ENCODE results near the gene ABCC1. TPM values are rescaled to one million over a fixed set of nuclear protein-coding genes. Genes with fewer than 3 reads are reported as not detected.

The ABCC1 gene
- total RNA-seq, 2 experiments from 2014 or later = 46.0 to 46.9 TPM

DNA sequence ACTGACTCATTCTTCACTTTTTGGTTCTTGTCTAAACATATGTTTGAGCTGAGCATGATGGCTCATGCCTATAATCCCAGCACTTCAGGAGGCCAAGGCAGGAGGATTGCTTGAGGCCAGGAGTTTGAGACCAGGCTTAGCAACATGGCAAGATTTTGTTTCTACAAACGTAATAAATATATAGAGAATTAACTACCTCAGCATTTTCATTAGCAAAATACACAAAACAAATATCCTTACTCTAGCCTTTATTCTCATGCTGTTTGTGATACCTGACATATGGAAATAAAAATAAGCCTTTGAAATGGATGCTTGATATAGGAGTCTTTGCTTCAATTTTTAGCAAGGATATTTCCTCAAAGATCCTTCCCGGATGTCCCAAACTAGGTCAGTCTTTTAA, 132.8 kb downstream of the ABCC1 start:
- DNase-seq = no peak
- H3K36me3 Mint-ChIP-seq (ENCODE audit: low read depth) = peaks cover 75% of the 10 kb centered on the region
- no peak for ATAC-seq
- no peak overlapping the region for H3K27ac Mint-ChIP-seq
- H3K4me1 Mint-ChIP-seq (ENCODE audit: low read depth) = peaks cover 3% of the 10 kb centered on the region
- H3K4me3 Mint-ChIP-seq = no peak overlapping the region
- POLR2A ChIA-PET = no interaction called here
- CTCF ChIA-PET = no interaction called here
- H3K27me3 Mint-ChIP-seq (ENCODE audit: low read depth) = no peaks in the 10 kb centered on the region
- peaks cover 13% of the 10 kb centered on the region for H3K9me3 Mint-ChIP-seq (ENCODE audit: insufficient read depth)

DNA sequence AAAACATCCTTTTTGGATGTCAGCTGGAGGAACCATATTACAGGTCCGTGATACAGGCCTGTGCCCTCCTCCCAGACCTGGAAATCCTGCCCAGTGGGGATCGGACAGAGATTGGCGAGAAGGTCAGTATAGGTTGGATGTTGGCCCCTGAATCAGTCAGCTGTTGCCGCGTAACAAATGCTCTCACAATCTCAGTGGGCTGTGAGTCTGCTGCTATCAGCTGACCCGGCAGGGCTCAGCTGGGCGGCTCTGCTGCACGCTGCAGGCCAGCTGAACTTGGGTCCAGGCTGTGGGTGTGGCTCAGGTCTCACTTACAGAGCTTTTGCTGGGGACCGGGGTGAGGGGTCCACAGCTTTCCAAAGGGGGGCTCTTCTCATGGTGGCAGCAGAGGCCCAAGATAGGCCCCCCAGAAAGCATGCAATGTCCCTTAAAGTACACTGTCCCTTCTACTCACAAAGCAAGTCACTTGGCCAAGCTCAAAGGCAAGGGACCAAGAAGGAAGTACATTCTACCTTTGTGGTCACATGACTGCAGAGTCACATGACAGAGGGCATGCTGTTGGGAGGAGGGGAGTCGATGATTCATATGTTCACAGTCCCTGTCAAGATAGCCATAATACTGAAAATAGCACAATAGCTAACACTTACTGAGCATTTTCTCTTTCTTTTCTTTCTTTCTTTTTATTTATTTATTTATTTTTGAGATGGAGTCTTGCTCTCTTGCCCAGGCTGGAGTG, 134.2 kb downstream of the ABCC1 start:
- POLR2A ChIA-PET = interaction anchor here (0.6 kb wide), 1 partner anchor 15 kb away, joined by 3 read pairs; no protein-coding TSS in a partner anchor

DNA sequence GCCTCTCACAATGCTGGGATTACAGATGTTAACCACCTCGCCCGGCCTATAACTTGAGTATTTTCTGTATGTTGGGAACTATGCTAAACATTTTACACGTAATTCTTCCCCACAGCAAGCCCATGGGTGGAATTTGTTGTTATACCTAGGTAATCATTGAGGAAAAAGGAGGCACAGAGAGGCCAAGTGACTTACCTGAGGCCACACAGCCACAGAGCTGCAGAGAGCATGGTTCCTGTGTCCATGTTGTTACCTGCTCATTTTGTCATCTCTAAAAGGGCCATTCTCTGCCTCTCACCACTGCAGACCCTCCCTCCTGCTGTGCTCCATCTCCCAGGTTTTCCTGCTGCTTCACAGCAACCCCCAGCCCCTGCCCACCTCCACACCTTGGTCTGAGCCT, 135.5 kb downstream of the ABCC1 start:
- Mint-ChIP-seq H3K9me3 (ENCODE audit: insufficient read depth) (peaks cover 13% of the 10 kb centered on the region), H3K27ac (no peak overlapping the region), H3K36me3 (ENCODE audit: low read depth) (peaks cover 68% of the 10 kb centered on the region), H3K27me3 (ENCODE audit: low read depth) (no peaks in the 10 kb centered on the region), H3K4me3 (no peak overlapping the region), H3K4me1 (ENCODE audit: low read depth) (no peaks in the 10 kb centered on the region)
- ChIA-PET CTCF (no interaction called here), POLR2A (no interaction called here)
- ATAC-seq (no peak), DNase-seq (no peak)

More for the DNA sequence above, 134.2 kb downstream of the ABCC1 start:
- DNase-seq = peak; percentile 28
- no peak overlapping the region for H3K27ac Mint-ChIP-seq
- no peak overlapping the region for H3K4me3 Mint-ChIP-seq
- no peak for ATAC-seq
- peaks cover 13% of the 10 kb centered on the region for H3K9me3 Mint-ChIP-seq (ENCODE audit: insufficient read depth)
- no peaks in the 10 kb centered on the region for H3K27me3 Mint-ChIP-seq (ENCODE audit: low read depth)
- CTCF ChIA-PET = no interaction called here
- H3K36me3 Mint-ChIP-seq (ENCODE audit: low read depth) = peaks cover 68% of the 10 kb centered on the region
- no peaks in the 10 kb centered on the region for H3K4me1 Mint-ChIP-seq (ENCODE audit: low read depth)

DNA sequence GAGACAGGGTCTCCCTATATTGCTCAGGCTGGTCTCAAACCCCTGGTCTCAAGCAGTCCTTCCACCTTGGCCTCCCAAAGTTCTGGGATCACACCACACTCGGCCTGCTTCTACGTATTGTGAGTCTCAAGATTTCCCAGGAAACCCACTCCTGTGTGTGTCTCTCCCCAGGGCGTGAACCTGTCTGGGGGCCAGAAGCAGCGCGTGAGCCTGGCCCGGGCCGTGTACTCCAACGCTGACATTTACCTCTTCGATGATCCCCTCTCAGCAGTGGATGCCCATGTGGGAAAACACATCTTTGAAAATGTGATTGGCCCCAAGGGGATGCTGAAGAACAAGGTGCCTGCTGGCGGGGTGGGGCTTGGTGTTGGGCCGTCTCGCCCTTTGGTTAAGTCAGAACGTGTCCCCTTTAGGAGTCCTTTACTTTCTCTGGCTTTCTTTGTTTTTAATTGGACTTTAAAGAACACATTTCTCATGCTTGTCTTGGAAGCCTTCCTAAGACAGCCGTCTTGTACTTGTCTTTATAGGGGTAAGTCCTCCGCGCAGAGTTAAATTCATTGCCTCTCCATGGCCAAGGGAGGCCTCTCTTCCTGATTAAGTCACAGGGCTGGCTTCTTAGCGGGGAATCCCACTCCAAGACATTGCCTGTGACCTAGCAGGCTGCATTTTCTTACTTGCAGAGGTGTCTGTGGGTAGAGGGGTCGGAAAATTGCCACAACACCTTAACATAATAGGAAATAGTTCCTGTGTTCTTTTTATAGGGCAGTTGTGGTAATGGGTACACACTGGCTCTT, 137.4 kb downstream of the ABCC1 start:
- Mint-ChIP-seq H3K36me3 (ENCODE audit: low read depth) (peaks cover 63% of the 10 kb centered on the region), H3K27ac (no peak overlapping the region), H3K9me3 (ENCODE audit: insufficient read depth) (peaks cover 13% of the 10 kb centered on the region), H3K27me3 (ENCODE audit: low read depth) (no peaks in the 10 kb centered on the region), H3K4me3 (no peak overlapping the region), H3K4me1 (ENCODE audit: low read depth) (no peaks in the 10 kb centered on the region)
- no peak for ATAC-seq
- POLR2A ChIA-PET = interaction anchor here (0.8 kb wide), 1 partner anchor 27 kb away, joined by 4 read pairs; no protein-coding TSS in a partner anchor
- CTCF ChIA-PET = no interaction called here
- no peak for DNase-seq

DNA sequence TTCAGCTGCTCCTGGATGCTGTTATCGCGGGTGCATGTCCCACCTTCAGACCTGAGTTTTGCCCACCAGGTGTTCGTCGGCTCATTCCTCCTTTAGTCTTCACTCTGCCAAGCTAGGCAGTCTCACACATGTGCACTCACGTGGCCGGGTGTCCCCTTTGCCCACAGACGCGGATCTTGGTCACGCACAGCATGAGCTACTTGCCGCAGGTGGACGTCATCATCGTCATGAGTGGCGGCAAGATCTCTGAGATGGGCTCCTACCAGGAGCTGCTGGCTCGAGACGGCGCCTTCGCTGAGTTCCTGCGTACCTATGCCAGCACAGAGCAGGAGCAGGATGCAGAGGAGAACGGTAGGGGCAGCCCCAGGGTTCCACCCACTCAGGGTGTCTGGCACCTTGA, 140.8 kb downstream of the ABCC1 start:
- CTCF ChIA-PET = no interaction called here
- no peak for DNase-seq
- no peak overlapping the region for H3K4me3 Mint-ChIP-seq
- no peaks in the 10 kb centered on the region for H3K9me3 Mint-ChIP-seq (ENCODE audit: insufficient read depth)
- peaks cover 50% of the 10 kb centered on the region for H3K36me3 Mint-ChIP-seq (ENCODE audit: low read depth)
- H3K27ac Mint-ChIP-seq = no peak overlapping the region
- no peak for ATAC-seq
- POLR2A ChIA-PET = no interaction called here
- no peaks in the 10 kb centered on the region for H3K4me1 Mint-ChIP-seq (ENCODE audit: low read depth)
- H3K27me3 Mint-ChIP-seq (ENCODE audit: low read depth) = no peaks in the 10 kb centered on the region

DNA sequence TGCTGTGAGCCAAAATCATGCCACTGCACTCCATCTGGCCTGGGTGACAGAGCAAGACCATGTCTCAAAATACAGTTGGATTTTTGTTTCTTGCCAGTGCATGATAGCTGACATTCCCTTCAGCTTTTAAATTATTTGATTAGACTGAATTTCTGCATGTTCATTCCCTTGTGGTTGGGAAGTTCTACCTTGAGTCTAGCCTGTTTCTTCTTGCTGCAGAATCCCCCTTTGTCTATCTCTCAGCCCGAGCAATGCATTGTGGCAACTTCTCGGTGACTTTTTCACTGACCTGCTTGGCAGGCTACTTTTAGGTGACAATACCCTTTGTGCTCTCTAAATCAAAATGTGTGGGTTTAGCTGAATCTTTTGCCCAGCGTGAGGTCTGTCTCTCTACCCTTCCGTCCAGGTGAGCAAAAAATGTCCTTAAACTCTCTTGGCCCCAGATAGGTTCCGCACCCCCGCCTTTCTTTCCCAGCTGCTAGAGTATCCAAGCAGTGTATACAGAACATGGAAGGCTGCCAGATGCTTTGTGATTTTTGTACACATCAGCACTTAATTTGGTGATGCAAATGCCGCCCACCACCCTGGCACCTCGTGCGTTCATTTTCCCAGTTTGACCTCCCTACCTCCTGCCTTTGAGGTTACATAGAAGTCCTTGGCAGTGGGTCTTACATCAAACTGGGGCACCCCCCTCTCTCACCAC, 143.7 kb downstream of the ABCC1 start:
- H3K27ac Mint-ChIP-seq = no peak overlapping the region

DNA sequence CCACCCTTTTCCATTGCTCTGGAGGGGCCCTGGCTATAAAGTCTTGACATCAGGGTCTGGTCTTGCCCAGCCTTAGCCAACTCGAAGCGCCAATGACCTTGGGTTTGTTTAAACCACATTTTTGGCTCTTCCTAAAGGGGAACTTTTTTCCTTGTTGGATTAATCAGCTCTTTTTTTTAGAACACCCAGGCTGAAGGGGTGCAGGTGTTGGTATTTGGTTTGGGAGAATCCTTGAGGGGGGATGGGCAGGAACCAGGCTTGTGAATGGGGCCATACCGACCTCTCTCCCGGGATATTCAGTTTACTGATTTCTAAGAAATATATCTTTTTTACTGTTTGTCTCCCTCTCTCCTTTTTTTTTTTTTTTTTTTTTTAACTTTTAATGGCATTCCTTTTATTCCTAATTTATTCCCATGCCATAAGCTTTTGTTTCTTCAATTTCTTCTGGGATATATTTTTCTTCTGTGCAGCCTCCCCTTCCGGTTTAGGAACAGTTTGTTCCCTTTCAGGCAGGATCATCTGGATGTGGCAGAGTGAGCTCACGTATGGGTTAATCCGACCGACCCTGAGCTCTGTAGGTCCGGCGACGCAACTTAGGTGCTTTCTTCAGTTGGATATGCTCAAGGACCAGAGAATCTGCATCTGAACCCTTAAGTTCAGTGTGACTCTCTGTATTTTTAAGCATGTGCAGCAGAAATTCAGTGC, 144.4 kb downstream of the ABCC1 start:
- peaks cover 44% of the 10 kb centered on the region for H3K36me3 Mint-ChIP-seq (ENCODE audit: low read depth)
- H3K27me3 Mint-ChIP-seq (ENCODE audit: low read depth) = no peaks in the 10 kb centered on the region
- no peak for ATAC-seq
- no peak overlapping the region for H3K4me3 Mint-ChIP-seq
- POLR2A ChIA-PET = no interaction called here
- DNase-seq = no peak
- CTCF ChIA-PET = interaction anchor here (0.6 to 1.3 kb wide), 2 partner anchors 205 to 1477 kb away, joined by 3 read pairs; partner anchors contain the start of gene CEP20
- no peak overlapping the region for H3K27ac Mint-ChIP-seq
- no peaks in the 10 kb centered on the region for H3K9me3 Mint-ChIP-seq (ENCODE audit: insufficient read depth)
- H3K4me1 Mint-ChIP-seq (ENCODE audit: low read depth) = no peaks in the 10 kb centered on the region

More for the DNA sequence above, 143.7 kb downstream of the ABCC1 start:
- no peak for DNase-seq
- ATAC-seq = no peak
- Mint-ChIP-seq H3K4me3 (no peak overlapping the region), H3K9me3 (ENCODE audit: insufficient read depth) (no peaks in the 10 kb centered on the region), H3K4me1 (ENCODE audit: low read depth) (no peaks in the 10 kb centered on the region), H3K36me3 (ENCODE audit: low read depth) (peaks cover 42% of the 10 kb centered on the region), H3K27me3 (ENCODE audit: low read depth) (no peaks in the 10 kb centered on the region)
- ChIA-PET POLR2A (no interaction called here), CTCF (no interaction called here)

DNA sequence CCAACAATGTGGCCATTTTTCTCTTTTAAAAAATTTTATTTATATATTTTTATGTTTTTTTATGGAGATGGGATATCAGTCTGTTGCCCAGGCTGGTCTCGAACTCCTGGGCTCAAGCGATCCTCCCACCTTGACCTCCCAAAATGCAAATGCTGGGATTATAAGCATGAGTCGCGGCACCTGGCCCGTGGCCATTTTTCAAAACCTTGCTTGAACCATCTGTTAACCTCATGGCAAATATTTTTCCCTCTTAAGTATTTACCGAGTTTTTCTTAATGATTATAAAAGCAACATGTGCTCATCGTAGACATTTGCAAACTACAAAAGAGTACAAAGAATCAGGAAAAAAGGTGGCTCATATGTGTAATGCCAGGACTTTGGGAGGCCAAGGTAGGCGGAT, 146.2 kb downstream of the ABCC1 start:
- H3K4me1 Mint-ChIP-seq (ENCODE audit: low read depth) = no peaks in the 10 kb centered on the region
- H3K36me3 Mint-ChIP-seq (ENCODE audit: low read depth) = peaks cover 45% of the 10 kb centered on the region
- H3K9me3 Mint-ChIP-seq (ENCODE audit: insufficient read depth) = no peaks in the 10 kb centered on the region
- no peak overlapping the region for H3K4me3 Mint-ChIP-seq
- DNase-seq (no peak), ATAC-seq (no peak)
- no peak overlapping the region for H3K27ac Mint-ChIP-seq
- CTCF ChIA-PET = no interaction called here
- POLR2A ChIA-PET = no interaction called here
- no peaks in the 10 kb centered on the region for H3K27me3 Mint-ChIP-seq (ENCODE audit: low read depth)

DNA sequence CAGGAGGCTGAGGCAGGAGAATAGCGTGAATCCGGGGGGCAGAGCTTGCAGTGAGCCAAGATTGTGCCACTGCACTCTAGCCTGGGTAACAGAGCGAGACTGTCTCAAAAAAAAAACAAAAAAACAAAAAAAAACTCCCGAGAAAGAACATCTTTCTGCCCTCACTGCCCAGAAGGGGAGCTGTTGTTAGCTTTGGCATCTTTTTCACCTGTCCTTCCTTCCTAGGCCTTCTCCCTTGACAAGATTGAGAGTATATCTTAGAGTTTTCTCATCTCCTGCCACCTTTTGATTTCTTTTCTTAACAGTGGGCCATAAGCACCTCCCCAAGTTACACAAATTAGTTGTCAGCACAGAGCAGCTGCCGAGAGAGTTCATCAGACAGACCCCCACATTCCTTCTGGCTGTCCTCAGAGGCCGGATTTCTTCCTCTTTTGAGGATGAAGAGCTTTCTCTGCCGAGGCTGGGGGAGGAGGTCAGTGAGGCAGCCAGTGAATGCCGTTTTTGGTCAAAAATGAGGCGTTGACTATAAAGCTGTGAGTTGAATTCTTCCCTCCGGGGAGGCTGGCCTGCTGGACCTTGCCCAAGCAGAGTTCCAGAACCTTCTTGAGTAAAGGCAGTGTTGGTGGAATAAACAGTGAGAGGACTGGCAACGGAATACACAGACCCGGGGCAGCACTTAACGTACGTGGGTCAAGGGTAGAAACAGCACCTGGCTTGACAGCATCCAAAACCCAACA, 146.9 kb downstream of the ABCC1 start:
- H3K9me3 Mint-ChIP-seq (ENCODE audit: insufficient read depth) = no peaks in the 10 kb centered on the region
- ATAC-seq (no peak), DNase-seq (no peak)
- H3K27ac Mint-ChIP-seq = no peak overlapping the region
- H3K4me3 Mint-ChIP-seq = no peak overlapping the region
- POLR2A ChIA-PET = no interaction called here
- H3K27me3 Mint-ChIP-seq (ENCODE audit: low read depth) = no peaks in the 10 kb centered on the region
- CTCF ChIA-PET = no interaction called here
- peaks cover 42% of the 10 kb centered on the region for H3K36me3 Mint-ChIP-seq (ENCODE audit: low read depth)
- no peaks in the 10 kb centered on the region for H3K4me1 Mint-ChIP-seq (ENCODE audit: low read depth)

DNA sequence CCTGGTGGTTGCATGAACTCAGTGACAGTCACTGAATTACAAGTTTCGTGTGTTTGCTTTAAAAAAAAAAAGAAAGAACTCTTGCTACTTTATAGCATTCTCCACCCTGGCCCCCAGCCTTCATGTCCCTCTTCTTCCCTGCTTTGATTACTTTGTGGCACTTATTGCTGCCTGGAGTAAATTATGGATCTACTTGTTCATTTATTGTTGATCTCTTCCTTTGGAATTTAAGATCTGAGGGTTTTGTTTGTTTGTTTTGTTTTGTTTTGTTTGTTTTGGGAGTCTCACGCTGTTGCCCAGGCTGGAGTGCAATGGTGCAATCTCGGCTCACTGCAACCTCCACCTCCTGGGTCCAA, 147.4 kb downstream of the ABCC1 start:
- H3K27ac Mint-ChIP-seq = no peak overlapping the region
- CTCF ChIA-PET = no interaction called here

DNA sequence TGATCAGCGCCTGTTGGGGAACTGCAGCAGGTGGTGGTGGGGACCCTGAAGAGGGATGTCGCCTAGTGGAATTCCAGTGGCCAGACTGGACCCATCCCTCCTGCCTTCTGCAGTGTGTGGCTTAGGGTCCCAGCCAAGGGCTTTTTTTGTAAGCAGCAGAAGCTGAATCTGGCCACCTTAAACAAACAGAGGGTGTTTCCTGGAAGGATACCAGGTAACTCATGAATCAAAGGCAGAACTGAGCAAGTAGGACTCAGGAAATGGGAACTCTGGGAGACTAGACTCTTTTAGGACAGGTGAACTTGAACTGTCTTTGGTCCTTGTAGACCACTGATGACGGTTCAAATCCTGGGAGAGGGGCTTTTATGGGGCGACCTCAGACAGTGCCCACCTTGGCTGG, 149.9 kb downstream of the ABCC1 start:
- no peaks in the 10 kb centered on the region for H3K27me3 Mint-ChIP-seq (ENCODE audit: low read depth)
- ChIA-PET POLR2A (no interaction called here), CTCF (no interaction called here)
- H3K4me1 Mint-ChIP-seq (ENCODE audit: low read depth) = no peaks in the 10 kb centered on the region
- no peak for DNase-seq
- H3K4me3 Mint-ChIP-seq = no peak overlapping the region
- peaks cover 46% of the 10 kb centered on the region for H3K36me3 Mint-ChIP-seq (ENCODE audit: low read depth)
- H3K9me3 Mint-ChIP-seq (ENCODE audit: insufficient read depth) = no peaks in the 10 kb centered on the region
- no peak for ATAC-seq
- H3K27ac Mint-ChIP-seq = no peak overlapping the region

More for the DNA sequence above, 147.4 kb downstream of the ABCC1 start:
- Mint-ChIP-seq H3K27me3 (ENCODE audit: low read depth) (no peaks in the 10 kb centered on the region), H3K9me3 (ENCODE audit: insufficient read depth) (no peaks in the 10 kb centered on the region), H3K4me3 (no peak overlapping the region), H3K36me3 (ENCODE audit: low read depth) (peaks cover 44% of the 10 kb centered on the region), H3K4me1 (ENCODE audit: low read depth) (no peaks in the 10 kb centered on the region)
- no peak for DNase-seq
- POLR2A ChIA-PET = no interaction called here
- ATAC-seq = no peak
